Kidney epithelial cell (primary cell): ENCODE results near the gene ZNF740. TPM values are rescaled to one million over a fixed set of nuclear protein-coding genes. Genes with fewer than 3 reads are reported as not detected.

Source experiments
- DNase-seq: peaks from one replicate; pipeline ENCODE4 v3.0.0-alpha.2; 2010; ENCODE audit warnings: low read depth
- H3K27me3 ChIP-seq: 2 replicates; pipeline ENCODE4 v1.6.0; 2011; ENCODE audit warnings: low read length; ENCODE audit not compliant: control insufficient read depth, insufficient read depth
- H3K36me3 ChIP-seq: 2 replicates; pipeline ENCODE4 v1.5.1; 2011; ENCODE audit warnings: low read length; ENCODE audit not compliant: control insufficient read depth, insufficient read depth
- H3K4me3 ChIP-seq: 2 replicates; pipeline ENCODE4 v1.5.1; 2011; ENCODE audit warnings: low read depth, mild to moderate bottlenecking, control low read depth, low read length
- CTCF ChIP-seq: IDR thresholded peaks from 2 replicates; pipeline ENCODE4 v1.5.1; 2011; ENCODE audit warnings: mild to moderate bottlenecking, moderate library complexity, low read length, control low read depth, inconsistent platforms; ENCODE audit not compliant: insufficient read depth, poor library complexity, severe bottlenecking
- total RNA-seq: library from RNA; depleted of rRNA; stranded (reverse); fragments of >200 nt; gene quantifications from 2 replicates; pipeline ENCODE4 v1.2.3, GENCODE V29; 2015

The ZNF740 gene
- total RNA-seq, 1 donor from 2014 or later: 9.9 TPM

- Histone ChIP-seq H3K36me3 (peaks cover 1% of the 10 kb centered on the region), H3K4me3 (no peak overlapping the region)
Observed at GRCh38 chr12:53214687-53215455, 34.3 kb downstream of the ZNF740 start.

GRCh38 chr12:53215497-53215896 is 35.0 kb downstream of the ZNF740 start:
- H3K36me3 ChIP-seq: peaks cover 1% of the 10 kb centered on the region
- no peak for DNase-seq
- no peak for TF ChIP-seq CTCF
- H3K27me3 ChIP-seq: no peaks in the 10 kb centered on the region
- no peak overlapping the region for H3K4me3 ChIP-seq

More at GRCh38 chr12:53214687-53215455, 34.3 kb downstream of the ZNF740 start:
- no peaks in the 10 kb centered on the region for H3K27me3 ChIP-seq
- no peak for DNase-seq
- TF ChIP-seq CTCF: no peak

- Histone ChIP-seq H3K36me3 (no peaks in the 10 kb centered on the region), H3K27me3 (no peaks in the 10 kb centered on the region), H3K4me3 (no peak overlapping the region)
- TF ChIP-seq CTCF: no peak
- DNase-seq: no peak
Observed at GRCh38 chr12:53217051-53217930, 36.8 kb downstream of the ZNF740 start.

GRCh38 chr12:53217931-53218307 is 37.4 kb downstream of the ZNF740 start:
- Histone ChIP-seq H3K36me3 (no peaks in the 10 kb centered on the region), H3K27me3 (no peaks in the 10 kb centered on the region), H3K4me3 (no peak overlapping the region)
- DNase-seq: no peak
- TF ChIP-seq CTCF: no peak

- TF ChIP-seq CTCF: no peak
- Histone ChIP-seq H3K36me3 (no peaks in the 10 kb centered on the region), H3K4me3 (peak overlapping the region; percentile 48), H3K27me3 (no peaks in the 10 kb centered on the region)
- DNase-seq: no peak
Observed at GRCh38 chr12:53218551-53219291, 38.2 kb downstream of the ZNF740 start.
